CD14-positive monocyte (primary cell): ENCODE results near the gene KLF6. TPM values are rescaled to one million over a fixed set of nuclear protein-coding genes. Genes with fewer than 3 reads are reported as not detected.

Experiments used
- DNase-seq, 3 donors: peaks; one replicate each; pipeline ENCODE4 v3.0.0-alpha.2; 2011 to 2022
- H2AFZ ChIP-seq: 2 replicates; pipeline ENCODE4 v1.6.0; 2012; ENCODE audit warnings: mild to moderate bottlenecking, low read depth, low read length, inconsistent platforms; ENCODE audit not compliant: insufficient read depth, poor library complexity, severe bottlenecking
- H3K27ac ChIP-seq, 2 donors: 1 replicate in 1 of 2; 2 replicates in 1 of 2; pipeline ENCODE4 v1.5.1; 2012 to 2013; ENCODE audit warnings: low read length in 2 of 2, control low read depth in 1 of 2, inconsistent platforms in 1 of 2, low read depth in 1 of 2, mild to moderate bottlenecking in 1 of 2
- H3K27me3 ChIP-seq, 2 donors: one replicate each; pipeline versions ENCODE4 v1.6.0 to v1.6.1; 2011 to 2013; ENCODE audit warnings: low read length in 2 of 2; ENCODE audit not compliant: control insufficient read depth in 2 of 2, insufficient read depth in 2 of 2
- H3K36me3 ChIP-seq, 2 donors: replicated peaks in 1 of 2; 1 replicate in 1 of 2; 2 replicates in 1 of 2; pipeline versions ENCODE4 v1.5.1 to v1.6.1; 2012 to 2013; ENCODE audit warnings: low read length in 2 of 2, control low read depth in 1 of 2, inconsistent platforms in 1 of 2, mild to moderate bottlenecking in 1 of 2; ENCODE audit not compliant: insufficient read depth in 2 of 2, control insufficient read depth in 1 of 2
- H3K4me1 ChIP-seq, 2 donors: 1 replicate in 1 of 2; 2 replicates in 1 of 2; pipeline versions ENCODE4 v1.5.1 to v1.6.1; 2012 to 2013; ENCODE audit warnings: low read length in 2 of 2, control low read depth in 1 of 2, inconsistent platforms in 1 of 2, mild to moderate bottlenecking in 1 of 2, moderate library complexity in 1 of 2; ENCODE audit not compliant: insufficient read depth in 2 of 2, control insufficient read depth in 1 of 2
- H3K4me2 ChIP-seq: replicated peaks from 2 replicates; pipeline ENCODE3; 2012; ENCODE audit warnings: low read length, moderate library complexity, mild to moderate bottlenecking; ENCODE audit not compliant: poor library complexity, severe bottlenecking; ENCODE audit errors: extremely low read depth
- H3K4me3 ChIP-seq, 3 experiments: fragments of 200-600 bp in 1 of 3; sonication (generic) in 1 of 3; replicated peaks in 1 of 3; 1 replicate in 2 of 3; 2 replicates in 1 of 3; pipeline ENCODE4 v1.5.1; 2011 to 2013; ENCODE audit warnings: low read length in 3 of 3, mild to moderate bottlenecking in 3 of 3, control low read depth in 2 of 3, low read depth in 2 of 3, inconsistent platforms in 1 of 3, moderate library complexity in 1 of 3
- H3K79me2 ChIP-seq: 2 replicates; pipeline ENCODE4 v1.6.0; 2012; ENCODE audit warnings: mild to moderate bottlenecking, control low read depth, inconsistent platforms, low read length, moderate library complexity; ENCODE audit not compliant: insufficient read depth
- H3K9ac ChIP-seq: 2 replicates; pipeline ENCODE4 v1.6.0; 2017; ENCODE audit warnings: low read length, mild to moderate bottlenecking; ENCODE audit not compliant: insufficient read depth, poor library complexity, severe bottlenecking
- H3K9me3 ChIP-seq, 2 donors: replicated peaks in 1 of 2; 1 replicate in 1 of 2; 2 replicates in 1 of 2; pipeline versions ENCODE4 v1.5.1 to v1.6.1; 2012 to 2013; ENCODE audit warnings: low read length in 2 of 2, control low read depth in 1 of 2; ENCODE audit not compliant: control insufficient read depth in 1 of 2, insufficient read depth in 1 of 2
- H4K20me1 ChIP-seq: 2 replicates; pipeline ENCODE4 v1.6.0; 2012; ENCODE audit warnings: mild to moderate bottlenecking, low read length, control low read depth, moderate library complexity; ENCODE audit not compliant: insufficient read depth
- H3K27ac Mint-ChIP-seq, 7 donors: one replicate each; pipeline ENCODE4 v1.8.0; 2020; ENCODE audit warnings: mild to moderate bottlenecking in 7 of 7, mixed read lengths in 7 of 7, moderate library complexity in 6 of 7, inconsistent platforms in 2 of 7
- H3K27me3 Mint-ChIP-seq, 3 donors: one replicate each; pipeline ENCODE4 v1.8.0; 2021 to 2022; ENCODE audit warnings: low read depth in 3 of 3, mild to moderate bottlenecking in 3 of 3, mixed read lengths in 3 of 3, moderate library complexity in 3 of 3, inconsistent platforms in 1 of 3
- H3K36me3 Mint-ChIP-seq, 2 donors: one replicate each; pipeline ENCODE4 v1.8.0; 2020; ENCODE audit warnings: mixed read lengths in 2 of 2, inconsistent platforms in 1 of 2, mild to moderate bottlenecking in 1 of 2
- H3K4me1 Mint-ChIP-seq: one replicate; pipeline ENCODE4 v1.8.0; 2020; ENCODE audit warnings: mild to moderate bottlenecking, mixed read lengths
- H3K4me3 Mint-ChIP-seq, 2 donors: one replicate each; pipeline ENCODE4 v1.8.0; 2020; ENCODE audit warnings: mild to moderate bottlenecking in 2 of 2, mixed read lengths in 2 of 2, moderate library complexity in 1 of 2
- H3K9me3 Mint-ChIP-seq, 7 donors: one replicate each; pipeline ENCODE4 v1.8.0; 2020 to 2022; ENCODE audit warnings: mixed read lengths in 7 of 7, mild to moderate bottlenecking in 6 of 7, moderate library complexity in 6 of 7, inconsistent platforms in 2 of 7
- WGBS: methylation state at CpG from one replicate; pipeline ENCODE4 v1.1.5; 2013; ENCODE audit warnings: missing lambda C conversion rate; ENCODE audit not compliant: insufficient coverage; 5-methylcytosine and 5-hydroxymethylcytosine counted together
- intact Hi-C, 2 donors: fragments of 100-400 bp; cut with micrococcal nuclease; formaldehyde crosslinking; loops; one replicate each; pipeline versions ENCODE4 v1.15.0 to v1.15.1; 2023
- polyA plus RNA-seq, 3 donors: library from polyadenylated mRNA; depleted of rRNA in 1 of 3; unstranded in 2 of 3; stranded (reverse) in 1 of 3; fragments of 300-500 nt in 2 of 3; fragments of >200 nt in 1 of 3; fragmentation: Illumina TruSeq in 2 of 3; gene quantifications; 1 replicate in 2 of 3; 2 replicates in 1 of 3; pipeline ENCODE4 v1.2.3, GENCODE V29; 2012 to 2021
- TF ChIP-seq, protein P1 (sequence below): fragments of 200-600 bp; IDR thresholded peaks from one replicate; pipeline ENCODE4 v1.8.0; 2022; ENCODE audit warnings: antibody characterized with exemption, mild to moderate bottlenecking

The KLF6 gene
- polyA plus RNA-seq, 3 donors, result 436 to 510 (median 499) TPM

DNA sequence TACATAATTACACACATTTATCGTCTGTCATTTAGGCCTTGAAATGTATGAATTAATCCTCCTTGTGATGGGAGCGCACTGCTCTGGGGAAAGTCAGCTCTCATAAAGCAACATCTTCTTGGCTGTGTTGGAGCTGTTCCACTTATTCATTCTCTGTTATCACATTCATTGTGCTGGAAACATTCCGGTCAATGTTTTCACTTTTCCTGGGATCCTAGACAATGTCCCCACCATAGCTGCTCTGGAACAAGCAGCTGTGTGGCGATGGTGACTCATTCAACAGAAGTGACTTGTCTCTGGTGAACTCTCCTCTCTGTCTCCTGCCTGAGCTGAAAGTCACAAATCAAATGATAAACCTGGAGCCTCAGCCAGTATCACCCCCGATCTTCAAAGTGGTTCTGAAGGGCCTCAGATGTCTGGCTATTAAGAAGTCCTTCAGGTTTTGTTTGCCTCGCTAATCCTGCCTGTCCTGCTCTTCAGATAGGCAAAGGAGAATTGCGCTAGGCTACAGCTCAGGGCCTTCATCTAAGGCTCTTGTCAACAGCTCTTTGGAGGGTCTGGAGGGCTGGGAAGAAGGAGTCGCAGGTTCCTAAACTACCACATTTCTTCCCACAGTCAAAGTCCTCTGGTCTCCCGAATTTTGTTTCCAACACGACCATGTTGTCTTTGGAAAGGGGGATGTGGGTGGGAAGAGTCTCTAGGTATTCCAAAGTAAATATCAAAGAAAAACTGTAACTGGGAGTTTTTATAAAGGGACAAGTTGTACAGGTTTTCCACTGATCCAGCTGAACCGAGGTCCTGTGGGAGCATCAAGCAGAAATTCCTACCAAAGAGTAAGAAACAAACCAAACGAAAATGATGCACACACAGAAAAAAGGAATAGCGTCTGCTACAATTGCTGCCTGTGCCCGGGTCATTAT is 29.3 kb downstream of the KLF6 start:
- 96% methylated on average over 10 of the region's 14 CpGs for WGBS
- peaks cover under 1 to 5% (median 2%) of the 10 kb centered on the region in 3 donors for H3K27me3 Mint-ChIP-seq
- no peaks in the 10 kb centered on the region for H3K27me3 ChIP-seq

More for the DNA sequence above, 29.3 kb downstream of the KLF6 start:
- Histone ChIP-seq H3K4me1 (peaks cover 45 to 61% of the 10 kb centered on the region in 2 donors), H3K9me3 (no peaks in the 10 kb centered on the region), H4K20me1 (no peaks in the 10 kb centered on the region), H3K4me2 (peak overlapping the region; percentile 20), H2AFZ (no peak overlapping the region), H3K79me2 (no peaks in the 10 kb centered on the region), H3K36me3 (no peaks in the 10 kb centered on the region), H3K27ac (peak overlapping the region in 1 of 2 donors; percentile 20), H3K9ac (no peak overlapping the region), H3K4me3 (peak overlapping the region in 1 of 3 experiments; percentile 21)
- Mint-ChIP-seq H3K9me3 (peaks cover 0 to 6% (median under 1%) of the 10 kb centered on the region in 7 donors), H3K27ac (peak overlapping the region in 6 of 7 donors; percentile 18 to 85 (median 46)), H3K4me3 (no peak overlapping the region), H3K4me1 (peaks cover 52% of the 10 kb centered on the region), H3K36me3 (peaks cover 0 to 3% of the 10 kb centered on the region in 2 donors)
- TF ChIP-seq, protein P1, sequence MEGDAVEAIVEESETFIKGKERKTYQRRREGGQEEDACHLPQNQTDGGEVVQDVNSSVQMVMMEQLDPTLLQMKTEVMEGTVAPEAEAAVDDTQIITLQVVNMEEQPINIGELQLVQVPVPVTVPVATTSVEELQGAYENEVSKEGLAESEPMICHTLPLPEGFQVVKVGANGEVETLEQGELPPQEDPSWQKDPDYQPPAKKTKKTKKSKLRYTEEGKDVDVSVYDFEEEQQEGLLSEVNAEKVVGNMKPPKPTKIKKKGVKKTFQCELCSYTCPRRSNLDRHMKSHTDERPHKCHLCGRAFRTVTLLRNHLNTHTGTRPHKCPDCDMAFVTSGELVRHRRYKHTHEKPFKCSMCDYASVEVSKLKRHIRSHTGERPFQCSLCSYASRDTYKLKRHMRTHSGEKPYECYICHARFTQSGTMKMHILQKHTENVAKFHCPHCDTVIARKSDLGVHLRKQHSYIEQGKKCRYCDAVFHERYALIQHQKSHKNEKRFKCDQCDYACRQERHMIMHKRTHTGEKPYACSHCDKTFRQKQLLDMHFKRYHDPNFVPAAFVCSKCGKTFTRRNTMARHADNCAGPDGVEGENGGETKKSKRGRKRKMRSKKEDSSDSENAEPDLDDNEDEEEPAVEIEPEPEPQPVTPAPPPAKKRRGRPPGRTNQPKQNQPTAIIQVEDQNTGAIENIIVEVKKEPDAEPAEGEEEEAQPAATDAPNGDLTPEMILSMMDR, result no peak
- intact Hi-C loops, result loop anchor here in 1 of 2 donors (10.0 kb wide), 1 partner anchor 441 kb away; no protein-coding TSS in a partner anchor
- peak in 1 of 3 donors; percentile 62 for DNase-seq
